Measurements from ENCODE around the gene NCOR1. TPM values are rescaled to one million over a fixed set of nuclear protein-coding genes. Genes with fewer than 3 reads are reported as not detected.
A peak's percentile ranks its signal among the peaks of the same experiment; 100 is the strongest.

The NCOR1 gene
- total RNA-seq, 1 experiment from 2014 or later: 171 TPM

DNA sequence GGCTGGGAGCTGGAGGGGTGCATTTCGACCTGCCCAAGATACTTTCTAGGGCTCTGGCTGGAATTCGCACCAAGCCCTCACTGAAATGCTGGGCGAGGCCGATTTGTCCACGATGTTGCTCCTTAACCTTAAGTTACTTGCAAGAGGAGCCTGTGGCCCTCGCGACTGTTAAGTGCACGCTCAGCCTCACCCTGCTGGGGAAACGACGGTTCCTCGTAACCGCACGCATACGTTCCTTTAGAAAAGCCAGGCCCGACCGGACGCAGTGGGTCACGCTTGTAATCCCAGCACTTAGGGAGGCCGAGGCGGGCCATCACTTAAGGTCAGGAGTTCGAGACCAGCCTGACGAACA is 607 bp upstream of the NCOR1 start:
- intact Hi-C loops (cut with micrococcal nuclease; ENCODE audit: unreplicated experiment): loop anchor here (2.0 to 10.0 kb wide), 5 partner anchors 69 to 309 kb away; partner anchors contain the start of genes CENPV and UBB
- no peaks in the 10 kb centered on the region; the same call in 1 of the 2 replicates for H3F3A ChIP-seq (ENCODE audit: insufficient read depth, low read depth)
- TF ChIP-seq, protein P1, sequence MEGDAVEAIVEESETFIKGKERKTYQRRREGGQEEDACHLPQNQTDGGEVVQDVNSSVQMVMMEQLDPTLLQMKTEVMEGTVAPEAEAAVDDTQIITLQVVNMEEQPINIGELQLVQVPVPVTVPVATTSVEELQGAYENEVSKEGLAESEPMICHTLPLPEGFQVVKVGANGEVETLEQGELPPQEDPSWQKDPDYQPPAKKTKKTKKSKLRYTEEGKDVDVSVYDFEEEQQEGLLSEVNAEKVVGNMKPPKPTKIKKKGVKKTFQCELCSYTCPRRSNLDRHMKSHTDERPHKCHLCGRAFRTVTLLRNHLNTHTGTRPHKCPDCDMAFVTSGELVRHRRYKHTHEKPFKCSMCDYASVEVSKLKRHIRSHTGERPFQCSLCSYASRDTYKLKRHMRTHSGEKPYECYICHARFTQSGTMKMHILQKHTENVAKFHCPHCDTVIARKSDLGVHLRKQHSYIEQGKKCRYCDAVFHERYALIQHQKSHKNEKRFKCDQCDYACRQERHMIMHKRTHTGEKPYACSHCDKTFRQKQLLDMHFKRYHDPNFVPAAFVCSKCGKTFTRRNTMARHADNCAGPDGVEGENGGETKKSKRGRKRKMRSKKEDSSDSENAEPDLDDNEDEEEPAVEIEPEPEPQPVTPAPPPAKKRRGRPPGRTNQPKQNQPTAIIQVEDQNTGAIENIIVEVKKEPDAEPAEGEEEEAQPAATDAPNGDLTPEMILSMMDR (conservative IDR thresholded peaks at IDR 0.05): no peak
- no peak for TF ChIP-seq EZH2 (IDR thresholded peaks at IDR 0.05; ENCODE audit: low read depth)
- H3K9me3 ChIP-seq (ENCODE audit: insufficient read depth, low read depth): no peaks in the 10 kb centered on the region
- peaks cover 10% of the 10 kb centered on the region for H4K20me1 ChIP-seq (ENCODE audit: insufficient read depth)
- peak overlapping the region; percentile 83 for H3K4me2 ChIP-seq
- no peaks in the 10 kb centered on the region for H3K9me2 ChIP-seq (ENCODE audit: insufficient read depth)
- peaks cover 23% of the 10 kb centered on the region for H3K4me1 ChIP-seq (replicated peaks; ENCODE audit: insufficient read depth)
- ChIA-PET CTCF (interaction anchor here (0.6 to 0.7 kb wide), 3 partner anchors 13 to 713 kb away, joined by 3 to 7 read pairs (median 3); no protein-coding TSS in a partner anchor), POLR2A (ENCODE audit: unreplicated experiment) (interaction anchor here (0.6 to 0.7 kb wide), 2 partner anchors 15 to 165 kb away, joined by 4 read pairs; partner anchors contain the start of gene UBB)
- no peaks in the 10 kb centered on the region for H3K36me3 ChIP-seq (ENCODE audit: low read depth)
- H3K27ac ChIP-seq: peak overlapping the region; percentile 90
- H2AFZ ChIP-seq: peak overlapping the region; percentile 77
- TSS peak; percentile 31 for BruUV-seq (replicated peaks)
- H3K79me2 ChIP-seq (ENCODE audit: low read depth): peaks cover 85% of the 10 kb centered on the region
- peak overlapping the region; percentile 92 for H3K4me3 ChIP-seq
- DNase-seq: no peak
- no peaks in the 10 kb centered on the region for H3K27me3 ChIP-seq (ENCODE audit: insufficient read depth, low read depth)

DNA sequence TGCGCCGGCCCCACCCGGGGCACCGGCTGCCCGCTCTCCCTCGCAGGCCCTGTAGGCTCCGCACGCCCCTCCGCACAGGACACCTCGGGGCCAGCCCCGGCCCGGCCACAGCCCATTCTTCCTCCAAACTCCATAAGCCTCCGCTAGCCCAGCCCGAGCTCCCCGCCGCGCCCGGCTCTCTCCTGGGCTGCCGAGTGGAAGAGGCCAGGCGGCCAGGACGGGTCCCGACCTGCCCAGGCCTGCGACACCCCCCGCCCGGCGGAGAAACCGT is 397 bp downstream of the NCOR1 start:
- H3K9me3 ChIP-seq (ENCODE audit: insufficient read depth, low read depth): no peaks in the 10 kb centered on the region
- H3K27me3 ChIP-seq (ENCODE audit: insufficient read depth, low read depth): no peaks in the 10 kb centered on the region
- peaks cover 10% of the 10 kb centered on the region for H4K20me1 ChIP-seq (ENCODE audit: insufficient read depth)
- H3K9me2 ChIP-seq (ENCODE audit: insufficient read depth): no peaks in the 10 kb centered on the region
- peak overlapping the region; percentile 90 for H3K27ac ChIP-seq
- ChIA-PET CTCF (interaction anchor here (0.5 kb wide), 1 partner anchor 27 kb away, joined by 26 read pairs; no protein-coding TSS in a partner anchor), POLR2A (ENCODE audit: unreplicated experiment) (no interaction called here)
- no peaks in the 10 kb centered on the region for H3K36me3 ChIP-seq (ENCODE audit: low read depth)
- BruUV-seq (replicated peaks): no TSS peak
- H2AFZ ChIP-seq: peak overlapping the region; percentile 77
- peaks cover 93% of the 10 kb centered on the region for H3K79me2 ChIP-seq (ENCODE audit: low read depth)
- H3K4me3 ChIP-seq: peak overlapping the region; percentile 92
- intact Hi-C loops (cut with micrococcal nuclease; ENCODE audit: unreplicated experiment): loop anchor here (2.0 to 10.0 kb wide), 4 partner anchors 70 to 310 kb away; partner anchors contain the start of gene CENPV
- peak in 1 of 2 experiments; percentile 54 for DNase-seq
- TF ChIP-seq, protein P1 (conservative IDR thresholded peaks at IDR 0.05): no peak
- no peak for TF ChIP-seq EZH2 (IDR thresholded peaks at IDR 0.05; ENCODE audit: low read depth)
- H3F3A ChIP-seq (ENCODE audit: insufficient read depth, low read depth): no peaks in the 10 kb centered on the region; the same call in 1 of the 2 replicates
- peak overlapping the region; percentile 83 for H3K4me2 ChIP-seq
- H3K4me1 ChIP-seq (replicated peaks; ENCODE audit: insufficient read depth): peaks cover 23% of the 10 kb centered on the region

DNA sequence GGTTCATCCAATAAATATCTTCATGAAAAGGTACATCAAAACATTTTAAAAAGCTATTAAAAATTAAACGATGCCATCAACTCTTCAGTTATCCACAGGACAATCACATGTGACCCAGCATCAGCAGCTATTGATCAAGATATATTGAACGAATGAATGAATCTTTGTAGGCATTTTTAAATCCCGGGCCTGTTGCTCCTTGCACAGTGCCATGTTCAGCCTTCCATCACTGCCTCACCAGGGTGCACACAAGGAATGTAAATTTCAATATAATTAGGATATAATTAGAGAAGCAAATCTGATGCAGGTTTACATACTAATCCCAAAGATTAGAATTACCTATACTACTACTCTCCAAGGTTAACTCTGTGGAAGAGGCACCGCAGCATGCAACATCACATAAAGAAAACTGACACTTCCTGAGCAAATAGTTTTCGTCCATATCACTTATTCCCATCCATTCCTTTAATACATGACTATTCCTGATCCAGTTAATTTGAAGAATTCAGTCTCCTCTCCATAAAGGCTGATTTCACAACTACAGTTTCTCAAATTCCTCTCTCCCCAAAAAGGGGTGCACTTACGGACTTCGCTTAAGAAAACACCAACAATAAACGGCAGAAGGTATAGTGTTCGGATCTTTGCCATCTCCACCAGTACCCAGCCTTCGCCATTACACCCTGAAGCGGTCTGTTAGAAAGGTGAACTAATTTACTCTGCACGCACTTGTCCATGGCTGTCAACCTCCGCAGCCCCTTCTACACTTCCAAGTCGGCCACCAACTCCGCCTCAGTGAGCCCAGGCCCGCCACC is 938 bp downstream of the NCOR1 start:
- Histone ChIP-seq H2AFZ (peak overlapping the region; percentile 77), H3K27ac (peak overlapping the region; percentile 90), H4K20me1 (ENCODE audit: insufficient read depth) (peaks cover 10% of the 10 kb centered on the region), H3K4me3 (peak overlapping the region; percentile 92), H3K9me3 (ENCODE audit: insufficient read depth, low read depth) (no peaks in the 10 kb centered on the region), H3K9me2 (ENCODE audit: insufficient read depth) (no peaks in the 10 kb centered on the region), H3K79me2 (ENCODE audit: low read depth) (peaks cover 93% of the 10 kb centered on the region), H3K4me2 (peak overlapping the region; percentile 83), H3K27me3 (ENCODE audit: insufficient read depth, low read depth) (no peaks in the 10 kb centered on the region), H3K36me3 (ENCODE audit: low read depth) (no peaks in the 10 kb centered on the region), H3F3A (ENCODE audit: insufficient read depth, low read depth) (no peaks in the 10 kb centered on the region; the same call in 1 of the 2 replicates), H3K4me1 (replicated peaks; ENCODE audit: insufficient read depth) (peaks cover 23% of the 10 kb centered on the region)
- intact Hi-C loops (cut with micrococcal nuclease; ENCODE audit: unreplicated experiment): loop anchor here (2.0 to 10.0 kb wide), 4 partner anchors 70 to 310 kb away; partner anchors contain the start of gene CENPV
- no peak for DNase-seq
- ChIA-PET POLR2A (ENCODE audit: unreplicated experiment) (no interaction called here), CTCF (no interaction called here)
- TF ChIP-seq, protein P1 (conservative IDR thresholded peaks at IDR 0.05): no peak
- no peak for TF ChIP-seq EZH2 (IDR thresholded peaks at IDR 0.05; ENCODE audit: low read depth)
- BruUV-seq (replicated peaks): no TSS peak
